ENCODE measurements around the gene EYS.

- no peak for TF ChIP-seq USF2 (IDR thresholded peaks at IDR 0.05; ENCODE audit: low read depth, low read length)
- no peak for TF ChIP-seq USF2 (CRISPR knock-in tag; IDR thresholded peaks at IDR 0.05; ENCODE audit: borderline replicate concordance)
- TF ChIP-seq GMEB1 (CRISPR knock-in tag; IDR thresholded peaks at IDR 0.05; ENCODE audit: borderline replicate concordance): no peak
- TF ChIP-seq CTCF (CRISPR knock-in tag; IDR thresholded peaks at IDR 0.05): no peak
These were observed 590.7 kb downstream of the EYS start for GRCh38 chr6:65116326-65116725.

Measured in HepG2 (cell line).